H9 (cell line): Measurements from ENCODE around the gene SRGAP1. TPM values are rescaled to one million over a fixed set of nuclear protein-coding genes. Genes with fewer than 3 reads are reported as not detected.

ENCODE experiments used
- DNase-seq: peaks from one replicate; pipeline ENCODE4 v3.0.0-alpha.2; 2017
- H2AFZ ChIP-seq: one replicate; pipeline ENCODE4 v1.6.1; 2013; ENCODE audit warnings: mild to moderate bottlenecking, low read length, control low read depth, moderate library complexity
- H2AK5ac ChIP-seq: 2 replicates; pipeline ENCODE4 v1.6.1; 2013; ENCODE audit warnings: low read length, control low read depth, mixed read lengths; ENCODE audit not compliant: insufficient read length
- H2BK120ac ChIP-seq: one replicate; pipeline ENCODE4 v1.6.1; 2013; ENCODE audit warnings: low read depth, mild to moderate bottlenecking, low read length, control low read depth, inconsistent platforms; ENCODE audit not compliant: poor library complexity, severe bottlenecking
- H2BK12ac ChIP-seq: 2 replicates; pipeline ENCODE4 v1.6.1; 2013; ENCODE audit warnings: low read length, control low read depth, mixed read lengths, low read depth; ENCODE audit not compliant: insufficient read length
- H2BK15ac ChIP-seq: 2 replicates; pipeline ENCODE4 v1.6.1; 2013; ENCODE audit warnings: low read depth, low read length, control low read depth
- H2BK20ac ChIP-seq: one replicate; pipeline ENCODE4 v1.6.1; 2013; ENCODE audit warnings: low read depth, mild to moderate bottlenecking, low read length, control low read depth, inconsistent platforms; ENCODE audit not compliant: poor library complexity, severe bottlenecking
- H2BK5ac ChIP-seq: 2 replicates; pipeline ENCODE4 v1.6.1; 2013; ENCODE audit warnings: low read length, control low read depth, mixed read lengths; ENCODE audit not compliant: insufficient read length
- H3K14ac ChIP-seq: 2 replicates; pipeline ENCODE4 v1.6.1; 2013; ENCODE audit warnings: low read length, control low read depth; ENCODE audit not compliant: insufficient read depth
- H3K18ac ChIP-seq: 2 replicates; pipeline ENCODE4 v1.6.1; 2013; ENCODE audit warnings: low read depth, mild to moderate bottlenecking, mixed read lengths, low read length, control low read depth; ENCODE audit not compliant: insufficient read length
- H3K23ac ChIP-seq: 2 replicates; pipeline ENCODE4 v1.6.1; 2013; ENCODE audit warnings: low read length, control low read depth, mixed read lengths, low read depth; ENCODE audit not compliant: insufficient read length
- H3K23me2 ChIP-seq: 2 replicates; pipeline ENCODE4 v1.6.1; 2013; ENCODE audit warnings: low read depth, mild to moderate bottlenecking, mixed read lengths, low read length, control low read depth; ENCODE audit not compliant: insufficient read length, poor library complexity, severe bottlenecking
- H3K27ac ChIP-seq: 2 replicates; pipeline ENCODE4 v1.5.1; 2013; ENCODE audit warnings: low read length, control low read depth, mixed read lengths, low read depth; ENCODE audit not compliant: insufficient read length
- H3K27me3 ChIP-seq: 2 replicates; pipeline ENCODE4 v1.6.1; 2013; ENCODE audit warnings: low read length, control low read depth, inconsistent platforms; ENCODE audit not compliant: insufficient read depth
- H3K4ac ChIP-seq: 2 replicates; pipeline ENCODE4 v1.6.1; 2013; ENCODE audit warnings: low read depth, mild to moderate bottlenecking, control low read depth, inconsistent platforms, low read length, moderate library complexity
- H3K4me1 ChIP-seq: 2 replicates; pipeline ENCODE4 v1.6.1; 2013; ENCODE audit warnings: low read length, control low read depth, inconsistent platforms; ENCODE audit not compliant: insufficient read depth
- H3K4me2 ChIP-seq: 2 replicates; pipeline ENCODE4 v1.6.1; 2013; ENCODE audit warnings: low read length, control low read depth, mixed read lengths; ENCODE audit not compliant: insufficient read length, insufficient read depth
- H3K56ac ChIP-seq: 2 replicates; pipeline ENCODE4 v1.6.1; 2013; ENCODE audit warnings: low read depth, mild to moderate bottlenecking, mixed read lengths, low read length, control low read depth; ENCODE audit not compliant: insufficient read length
- H3K79me1 ChIP-seq: 2 replicates; pipeline ENCODE4 v1.6.1; 2013; ENCODE audit warnings: low read depth, mild to moderate bottlenecking, moderate library complexity, low read length, control low read depth, inconsistent platforms; ENCODE audit not compliant: insufficient read depth, poor library complexity, severe bottlenecking
- H3K79me2 ChIP-seq: 2 replicates; pipeline ENCODE4 v1.6.1; 2013; ENCODE audit warnings: low read length, control low read depth, inconsistent platforms; ENCODE audit not compliant: insufficient read depth
- H3K9ac ChIP-seq: 2 replicates; pipeline ENCODE4 v1.6.1; 2013; ENCODE audit warnings: low read length, control low read depth, mixed read lengths; ENCODE audit not compliant: insufficient read length; ENCODE audit errors: extremely low read depth
- H3K9me3 ChIP-seq: one replicate; pipeline ENCODE4 v1.6.1; 2013; ENCODE audit warnings: low read depth, low read length, inconsistent platforms; ENCODE audit not compliant: control insufficient read depth
- H3T11ph ChIP-seq: one replicate; pipeline ENCODE4 v1.6.1; 2013; ENCODE audit warnings: mild to moderate bottlenecking, low read length, control low read depth, inconsistent platforms
- H4K20me1 ChIP-seq: one replicate; pipeline ENCODE4 v1.6.1; 2013; ENCODE audit not compliant: control insufficient read depth, insufficient read length, insufficient read depth
- H4K5ac ChIP-seq: 2 replicates; pipeline ENCODE4 v1.6.1; 2013; ENCODE audit warnings: low read depth, mild to moderate bottlenecking, mixed read lengths, low read length, control low read depth; ENCODE audit not compliant: insufficient read length
- H4K8ac ChIP-seq: replicated peaks from 2 replicates; pipeline ENCODE4 v1.6.1; 2013; ENCODE audit warnings: low read length, control low read depth, mixed read lengths, low read depth; ENCODE audit not compliant: insufficient read length
- H4K91ac ChIP-seq: 2 replicates; pipeline ENCODE4 v1.6.1; 2013; ENCODE audit warnings: low read depth, mild to moderate bottlenecking, moderate library complexity, mixed read lengths, low read length, control low read depth; ENCODE audit not compliant: insufficient read length
- H3K27ac Mint-ChIP-seq, 3 experiments: 2 replicates in 2 of 3; 3 replicates in 1 of 3; pipeline ENCODE4 v1.8.0; 2020 to 2021; ENCODE audit warnings: mixed read lengths in 3 of 3, mild to moderate bottlenecking in 1 of 3, moderate library complexity in 1 of 3
- H3K27me3 Mint-ChIP-seq: 2 replicates; pipeline ENCODE4 v1.8.0; 2021; ENCODE audit warnings: low read depth, mild to moderate bottlenecking, moderate library complexity, mixed read lengths
- H3K36me3 Mint-ChIP-seq, 3 experiments: 2 replicates in 2 of 3; 3 replicates in 1 of 3; pipeline ENCODE4 v1.8.0; 2020 to 2021; ENCODE audit warnings: low read depth in 3 of 3, mixed read lengths in 3 of 3; ENCODE audit not compliant: insufficient read depth in 1 of 3
- H3K4me1 Mint-ChIP-seq, 2 experiments: 2 replicates each; pipeline ENCODE4 v1.8.0; 2020; ENCODE audit warnings: mixed read lengths in 2 of 2
- H3K4me3 Mint-ChIP-seq, 2 experiments: 2 replicates in 1 of 2; 3 replicates in 1 of 2; pipeline ENCODE4 v1.8.0; 2020 to 2021; ENCODE audit warnings: mild to moderate bottlenecking in 2 of 2, mixed read lengths in 2 of 2, moderate library complexity in 1 of 2
- H3K9me3 Mint-ChIP-seq, 2 experiments: 2 replicates in 1 of 2; 3 replicates in 1 of 2; pipeline ENCODE4 v1.8.0; 2020; ENCODE audit warnings: mild to moderate bottlenecking in 2 of 2, mixed read lengths in 2 of 2, moderate library complexity in 1 of 2
- WGBS: extraction: QIAGEN DNeasy Blood & Tissue Kit; methylation state at CpG from one replicate; pipeline ENCODE4 v1.1.7; 2013; ENCODE audit warnings: missing lambda C conversion rate, low lambda C conversion rate, mixed read lengths; ENCODE audit not compliant: insufficient read length; ENCODE audit errors: extremely low coverage; 5-methylcytosine and 5-hydroxymethylcytosine counted together
- total RNA-seq: library from RNA; stranded (reverse); gene quantifications from 2 replicates; pipeline ENCODE4 v1.2.1, GENCODE V29; 2021
- TF ChIP-seq, protein P1 (sequence below): fragments of 200-600 bp; sonication (generic); conservative IDR thresholded peaks from 3 replicates; pipeline ENCODE4 v1.8.0; 2021; ENCODE audit warnings: antibody characterized with exemption, mild to moderate bottlenecking

SRGAP1 gene
- total RNA-seq, 1 experiment from 2014 or later: 4.8 TPM

- Mint-ChIP-seq H3K36me3 (no peaks in the 10 kb centered on the region; a peak in 4 of 7 replicates), H3K27ac (no peak overlapping the region), H3K4me3 (no peak overlapping the region), H3K9me3 (no peaks in the 10 kb centered on the region), H3K4me1 (no peaks in the 10 kb centered on the region), H3K27me3 (no peaks in the 10 kb centered on the region)
- Histone ChIP-seq H2BK120ac (no peak overlapping the region), H3T11ph (no peak overlapping the region), H2BK20ac (no peak overlapping the region), H3K4me1 (no peaks in the 10 kb centered on the region), H4K91ac (no peak overlapping the region), H4K8ac (no peak overlapping the region), H3K56ac (no peak overlapping the region), H3K9me3 (no peaks in the 10 kb centered on the region), H2BK15ac (no peak overlapping the region), H3K14ac (no peak overlapping the region), H3K4me2 (no peak overlapping the region), H2AK5ac (no peak overlapping the region), H3K18ac (no peak overlapping the region), H3K23ac (no peak overlapping the region), H3K4ac (no peak overlapping the region), H4K5ac (no peak overlapping the region), H3K27me3 (no peaks in the 10 kb centered on the region), H3K79me2 (no peaks in the 10 kb centered on the region), H3K79me1 (no peaks in the 10 kb centered on the region), H4K20me1 (no peaks in the 10 kb centered on the region), H2BK12ac (no peak overlapping the region), H2BK5ac (no peak overlapping the region), H3K9ac (no peak overlapping the region), H3K23me2 (no peaks in the 10 kb centered on the region), H3K27ac (no peak overlapping the region), H2AFZ (no peak overlapping the region)
- TF ChIP-seq, protein P1, sequence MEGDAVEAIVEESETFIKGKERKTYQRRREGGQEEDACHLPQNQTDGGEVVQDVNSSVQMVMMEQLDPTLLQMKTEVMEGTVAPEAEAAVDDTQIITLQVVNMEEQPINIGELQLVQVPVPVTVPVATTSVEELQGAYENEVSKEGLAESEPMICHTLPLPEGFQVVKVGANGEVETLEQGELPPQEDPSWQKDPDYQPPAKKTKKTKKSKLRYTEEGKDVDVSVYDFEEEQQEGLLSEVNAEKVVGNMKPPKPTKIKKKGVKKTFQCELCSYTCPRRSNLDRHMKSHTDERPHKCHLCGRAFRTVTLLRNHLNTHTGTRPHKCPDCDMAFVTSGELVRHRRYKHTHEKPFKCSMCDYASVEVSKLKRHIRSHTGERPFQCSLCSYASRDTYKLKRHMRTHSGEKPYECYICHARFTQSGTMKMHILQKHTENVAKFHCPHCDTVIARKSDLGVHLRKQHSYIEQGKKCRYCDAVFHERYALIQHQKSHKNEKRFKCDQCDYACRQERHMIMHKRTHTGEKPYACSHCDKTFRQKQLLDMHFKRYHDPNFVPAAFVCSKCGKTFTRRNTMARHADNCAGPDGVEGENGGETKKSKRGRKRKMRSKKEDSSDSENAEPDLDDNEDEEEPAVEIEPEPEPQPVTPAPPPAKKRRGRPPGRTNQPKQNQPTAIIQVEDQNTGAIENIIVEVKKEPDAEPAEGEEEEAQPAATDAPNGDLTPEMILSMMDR: no peak
- WGBS: no CpG with 5 or more reads among the region's 1 CpG
- DNase-seq: no peak
Observed at GRCh38 chr12:64107776-64108175, 263.3 kb downstream of the SRGAP1 start.
